Superior temporal gyrus (tissue), 1 donor: Measurements from ENCODE around the gene PARP1.
"Not testable (repeated sequence)": the region's sequence is repeated elsewhere in the genome, so short reads cannot be mapped to it uniquely, and the experiment has no call there.

ENCODE experiments used
- DNase-seq: peaks from one replicate; pipeline ENCODE4 v3.0.0-alpha.2; 2016; ENCODE audit errors: extremely low spot score

Gene PARP1

GRCh38 chr1:226353698-226354525, 54.0 kb downstream of the PARP1 start:
- no peak for DNase-seq

- no peak for DNase-seq
These were observed 56.2 kb downstream of the PARP1 start for GRCh38 chr1:226351709-226352108.

- DNase-seq = no peak
These were observed 57.4 kb downstream of the PARP1 start for GRCh38 chr1:226350519-226350865.

- no peak for DNase-seq
These were observed 57.9 kb downstream of the PARP1 start for GRCh38 chr1:226349801-226350518.

GRCh38 chr1:226349081-226349480, 58.8 kb downstream of the PARP1 start:
- no peak for DNase-seq

- DNase-seq = no peak
These were observed 63.2 kb downstream of the PARP1 start for GRCh38 chr1:226344441-226345259.

- no peak for DNase-seq
These were observed 65.2 kb downstream of the PARP1 start for GRCh38 chr1:226342656-226343055.

- not testable (repeated sequence) for DNase-seq
These were observed 67.8 kb downstream of the PARP1 start for GRCh38 chr1:226340111-226340510.

GRCh38 chr1:226337276-226337875, 70.5 kb downstream of the PARP1 start:
- no peak for DNase-seq

- no peak for DNase-seq
These were observed 72.2 kb downstream of the PARP1 start for GRCh38 chr1:226335661-226336060.

GRCh38 chr1:226332947-226333346, 74.9 kb downstream of the PARP1 start:
- no peak for DNase-seq

- no peak for DNase-seq
These were observed 78.7 kb downstream of the PARP1 start for GRCh38 chr1:226329237-226329636.

GRCh38 chr1:226327761-226328162, 80.1 kb downstream of the PARP1 start:
- no peak for DNase-seq

GRCh38 chr1:226325178-226325577, 82.7 kb downstream of the PARP1 start:
- DNase-seq = no peak

- DNase-seq = no peak
These were observed 83.4 kb downstream of the PARP1 start for GRCh38 chr1:226324479-226324878.

- no peak for DNase-seq
These were observed 84.9 kb downstream of the PARP1 start for GRCh38 chr1:226322986-226323385.

- DNase-seq = no peak
These were observed 87.0 kb downstream of the PARP1 start for GRCh38 chr1:226320930-226321329.

- no peak for DNase-seq
These were observed 89.4 kb downstream of the PARP1 start for GRCh38 chr1:226318471-226318870.

GRCh38 chr1:226314055-226314454, 93.8 kb downstream of the PARP1 start:
- no peak for DNase-seq

- DNase-seq = no peak
These were observed 95.8 kb downstream of the PARP1 start for GRCh38 chr1:226312065-226312464.

GRCh38 chr1:226311376-226311775, 96.5 kb downstream of the PARP1 start:
- DNase-seq = no peak
